ENCODE results near the gene HACE1.
"Not testable (repeated sequence)": the region's sequence is repeated elsewhere in the genome, so short reads cannot be mapped to it uniquely, and the experiment has no call there.

HACE1 gene

DNA sequence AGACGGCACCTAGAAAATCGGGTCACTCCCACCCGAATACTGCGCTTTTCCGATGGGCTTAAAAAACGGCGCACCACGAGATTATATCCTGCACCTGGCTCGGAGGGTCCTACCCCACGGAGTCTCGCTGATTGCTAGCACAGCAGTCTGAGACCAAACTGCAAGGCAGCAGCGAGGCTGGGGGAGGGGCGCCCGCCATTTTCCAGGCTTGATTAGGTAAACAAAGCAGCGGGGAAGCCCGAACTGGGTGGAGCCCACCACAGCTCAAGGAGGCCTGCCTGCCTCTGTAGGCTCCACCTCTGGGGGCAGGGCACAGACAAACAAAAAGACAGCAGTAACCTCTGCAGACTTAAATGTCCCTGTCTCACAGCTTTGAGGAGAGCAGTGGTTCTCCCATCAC, 122.2 kb downstream of the HACE1 start:
- not testable (repeated sequence) for DNase-seq (ENCODE audit: low read depth)

DNA sequence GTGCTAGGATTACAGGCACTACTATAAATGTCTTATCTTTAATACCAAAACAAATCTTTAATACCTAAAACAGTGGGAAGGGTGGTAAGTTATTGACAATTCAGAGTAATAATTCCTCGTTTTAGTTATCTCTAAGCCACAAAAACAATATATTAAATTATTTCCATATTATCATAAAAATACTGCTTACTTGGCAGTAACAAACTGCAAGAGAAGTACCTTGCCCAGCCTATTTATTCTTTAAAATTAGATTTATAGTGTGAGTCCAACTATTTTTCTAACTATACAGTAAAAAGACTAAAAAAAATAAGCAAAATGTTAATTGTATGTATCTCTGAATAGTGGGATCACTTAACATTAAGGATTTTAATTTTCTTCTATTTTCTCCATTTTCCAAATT, 123.2 kb downstream of the HACE1 start:
- no peak for DNase-seq (ENCODE audit: low read depth)

DNA sequence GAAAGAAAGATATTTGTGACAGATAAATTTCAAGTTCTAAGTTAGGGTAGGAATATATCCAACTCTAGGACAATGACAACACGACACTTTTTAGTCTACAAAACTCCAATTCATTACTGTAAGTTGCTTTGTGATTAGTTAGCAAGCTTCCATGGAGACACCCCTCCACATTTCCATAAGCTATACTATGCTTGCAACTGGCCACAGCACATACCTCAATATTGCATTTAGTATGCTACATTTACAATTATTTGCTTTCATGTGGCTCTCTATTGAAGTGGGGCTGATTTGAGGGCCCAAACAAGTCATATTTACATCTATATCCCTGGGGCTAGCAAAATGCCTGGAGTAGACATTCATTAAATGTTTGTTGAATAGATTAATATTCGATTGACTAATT, 129.3 kb downstream of the HACE1 start:
- DNase-seq (ENCODE audit: low read depth), result no peak

DNA sequence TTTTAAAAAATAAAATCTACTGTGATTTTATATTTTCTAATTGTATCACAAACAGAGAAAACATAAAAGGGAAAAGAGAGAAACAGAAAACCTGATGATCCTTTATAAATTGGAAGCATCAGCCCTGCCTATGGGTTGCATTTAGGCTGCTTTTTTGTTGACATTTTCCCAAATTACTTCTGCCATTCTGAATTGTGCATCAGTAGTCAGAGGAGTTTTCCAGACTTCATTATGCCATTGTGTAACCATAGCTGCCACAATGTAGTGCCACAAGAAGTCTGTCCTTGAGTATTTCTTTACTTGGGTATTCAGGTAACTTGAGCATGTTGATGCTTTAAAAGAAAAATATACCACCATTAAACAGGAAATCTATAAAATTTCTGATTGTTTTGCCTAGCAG, 130.3 kb downstream of the HACE1 start:
- DNase-seq (ENCODE audit: low read depth), result no peak

DNA sequence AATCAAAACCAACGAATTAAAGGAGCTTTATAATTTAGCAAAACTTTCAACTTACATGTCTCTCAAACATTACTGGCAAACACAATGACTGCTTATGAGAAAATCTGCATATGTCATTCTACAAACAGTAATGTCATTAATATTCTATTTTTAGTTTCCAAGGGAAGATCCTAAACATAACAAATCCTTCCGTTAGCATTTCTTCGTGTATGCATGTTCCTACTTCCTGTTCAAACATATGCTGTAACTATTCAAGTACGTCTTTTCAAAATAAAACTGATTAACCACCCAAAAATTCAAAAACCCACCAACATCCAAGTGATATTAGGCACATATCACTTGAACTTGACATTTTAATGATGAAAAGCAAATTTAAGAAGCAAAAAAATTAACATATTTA, 131.3 kb downstream of the HACE1 start:
- no peak for DNase-seq (ENCODE audit: low read depth)

DNA sequence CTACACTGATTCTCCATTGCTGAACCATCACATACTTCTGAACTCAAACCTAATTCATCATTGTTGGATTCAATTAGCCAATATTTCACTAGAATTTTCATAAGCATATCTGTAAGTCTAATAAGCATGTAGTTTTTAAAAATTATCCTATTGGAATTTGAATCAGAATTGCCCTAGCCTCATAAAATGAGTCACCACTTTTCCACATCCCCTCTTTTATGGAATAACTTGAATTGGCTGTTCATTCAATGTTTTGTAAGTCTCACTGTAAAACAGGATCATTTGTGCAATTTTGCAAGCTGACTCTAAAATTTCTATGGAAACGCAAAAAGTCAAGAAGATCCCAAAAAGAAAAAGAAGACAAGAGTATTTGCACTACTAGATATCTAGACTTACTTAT, 141.0 kb downstream of the HACE1 start:
- no peak for DNase-seq (ENCODE audit: low read depth)

DNA sequence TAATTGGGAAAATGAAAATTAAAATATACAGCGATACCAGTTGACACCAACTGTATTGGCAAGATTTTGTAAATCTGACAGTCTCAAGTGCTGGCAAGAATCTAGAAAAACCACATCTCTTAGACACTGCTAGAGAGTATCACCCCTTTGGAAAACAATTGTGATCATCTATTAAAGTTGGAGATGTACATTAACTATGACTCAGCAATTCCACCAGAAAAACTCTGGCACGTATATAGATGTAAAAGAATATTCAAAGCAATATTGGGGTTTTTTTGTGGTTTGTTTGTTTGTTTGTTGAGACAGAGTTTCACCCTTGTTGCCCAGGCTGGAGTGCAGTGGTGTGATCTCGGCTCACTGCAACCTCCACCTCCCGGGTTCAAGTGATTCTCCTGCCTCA, 142.9 kb downstream of the HACE1 start:
- DNase-seq (ENCODE audit: low read depth), result no peak

DNA sequence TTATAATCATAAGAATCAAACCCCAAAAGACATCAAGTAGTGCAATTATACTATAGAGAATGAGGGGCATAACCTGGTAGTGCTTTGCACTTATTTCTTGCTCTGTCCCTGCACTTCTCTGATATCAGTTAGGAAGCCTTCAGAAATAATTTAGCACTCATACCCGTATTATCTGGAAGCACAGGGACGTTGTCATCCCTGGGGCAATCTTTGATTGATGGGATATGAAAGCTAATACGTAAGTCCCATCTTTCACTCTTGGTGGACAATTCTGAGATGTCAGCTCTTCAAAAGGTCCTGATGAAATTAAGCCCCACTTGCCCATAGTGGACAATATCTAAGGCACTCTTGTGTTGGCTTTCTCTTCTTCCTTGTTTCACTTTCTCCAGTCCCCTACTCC, 144.9 kb downstream of the HACE1 start:
- DNase-seq (ENCODE audit: low read depth), result no peak

DNA sequence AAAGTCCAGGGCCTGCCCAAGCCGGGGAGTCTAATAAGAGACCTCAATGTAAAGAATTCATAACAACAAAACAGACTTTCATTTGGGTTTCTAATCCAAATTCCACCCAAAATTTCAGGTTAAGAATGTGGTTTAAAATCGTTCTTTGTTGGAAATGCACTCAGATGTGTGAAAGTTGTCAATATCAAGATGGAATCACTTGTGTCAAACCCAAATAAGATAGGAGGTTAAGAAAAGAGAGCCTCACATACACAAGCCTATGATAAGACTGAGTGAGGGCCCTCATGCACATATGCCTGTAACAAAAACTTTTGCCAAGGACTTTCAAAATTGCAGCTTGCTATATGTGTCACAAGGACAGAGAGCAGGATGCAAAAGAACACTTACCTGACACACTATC, 145.7 kb downstream of the HACE1 start:
- DNase-seq (ENCODE audit: low read depth), result no peak

DNA sequence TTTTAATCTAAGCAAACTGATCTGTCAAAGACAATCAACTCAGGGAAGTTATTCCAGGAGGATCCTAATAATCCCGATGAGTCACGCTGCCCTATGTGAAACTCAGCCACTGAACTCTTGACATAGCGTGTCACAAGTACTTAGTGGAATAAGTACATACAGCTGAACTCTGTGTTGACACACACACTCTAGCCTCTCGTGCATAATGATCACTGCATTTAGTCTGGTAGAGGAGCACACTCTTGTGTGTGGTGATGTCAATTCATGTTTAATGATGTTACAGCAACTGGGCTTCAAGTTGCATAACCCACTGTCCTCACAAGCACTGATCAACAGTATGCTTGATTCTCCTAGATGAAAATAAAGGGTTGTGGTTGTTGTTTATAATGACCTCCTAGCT, 148.3 kb downstream of the HACE1 start:
- DNase-seq (ENCODE audit: low read depth), result no peak

DNA sequence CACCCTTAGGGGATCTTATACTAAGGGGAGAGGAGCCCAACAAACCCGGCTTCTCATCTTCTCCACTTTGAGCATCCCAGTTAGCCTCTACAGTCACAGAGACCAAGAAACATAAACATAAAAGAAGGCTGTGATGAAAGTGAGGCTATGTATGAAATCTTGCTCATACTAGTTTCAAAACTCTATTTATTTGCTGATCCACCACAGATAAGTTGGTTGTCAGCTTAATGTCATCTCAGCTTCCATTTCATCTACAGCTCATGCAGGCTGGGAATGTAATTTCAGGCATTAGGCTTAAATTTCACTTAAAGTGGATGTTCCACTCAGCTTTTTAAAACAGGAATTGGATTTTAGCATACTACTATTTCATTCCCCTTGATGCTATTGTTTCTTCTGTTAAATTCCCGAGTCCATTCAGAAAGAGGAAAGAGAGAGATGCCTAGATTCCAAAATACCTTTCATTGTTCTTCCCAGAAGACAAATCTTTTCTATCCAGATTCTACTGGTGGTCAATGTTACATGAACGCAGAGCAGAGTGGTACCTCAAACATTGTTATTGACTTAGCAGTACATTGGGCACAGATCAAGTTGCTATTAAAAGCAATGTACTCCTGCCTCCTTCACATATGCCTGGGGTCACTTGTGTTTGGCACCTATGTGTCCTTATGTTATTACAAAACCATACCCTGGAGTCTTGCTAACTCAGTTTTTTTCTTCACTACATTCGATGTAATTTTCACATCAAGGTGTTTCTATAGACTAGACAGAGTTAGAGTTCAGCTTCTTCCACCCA, 149.0 kb downstream of the HACE1 start:
- no peak for DNase-seq (ENCODE audit: low read depth)

DNA sequence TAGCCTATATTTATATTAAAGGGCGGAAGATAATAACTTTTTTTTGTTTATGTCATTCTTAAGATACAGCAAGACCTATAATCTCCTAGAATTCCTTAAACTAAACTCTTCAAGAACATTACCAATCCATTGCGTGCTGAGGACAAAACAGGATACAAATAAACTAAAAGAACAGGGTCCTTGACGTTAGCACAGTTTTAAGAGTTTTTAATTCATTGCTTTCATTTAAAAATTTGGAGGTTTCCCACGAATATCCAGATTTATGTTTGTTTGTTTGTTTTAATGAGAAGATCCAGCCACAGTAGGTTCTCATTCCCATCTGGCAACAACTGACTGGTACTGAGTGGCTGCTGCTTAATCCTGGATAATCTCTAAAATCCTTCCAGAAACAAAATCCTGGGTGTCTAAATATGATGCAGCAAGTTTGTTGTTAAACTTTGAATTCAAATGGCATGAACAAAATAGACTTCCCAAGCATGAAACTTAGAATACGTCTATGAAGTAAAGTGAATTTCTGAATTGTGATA, 153.7 kb downstream of the HACE1 start:
- no peak for DNase-seq (ENCODE audit: low read depth)

DNA sequence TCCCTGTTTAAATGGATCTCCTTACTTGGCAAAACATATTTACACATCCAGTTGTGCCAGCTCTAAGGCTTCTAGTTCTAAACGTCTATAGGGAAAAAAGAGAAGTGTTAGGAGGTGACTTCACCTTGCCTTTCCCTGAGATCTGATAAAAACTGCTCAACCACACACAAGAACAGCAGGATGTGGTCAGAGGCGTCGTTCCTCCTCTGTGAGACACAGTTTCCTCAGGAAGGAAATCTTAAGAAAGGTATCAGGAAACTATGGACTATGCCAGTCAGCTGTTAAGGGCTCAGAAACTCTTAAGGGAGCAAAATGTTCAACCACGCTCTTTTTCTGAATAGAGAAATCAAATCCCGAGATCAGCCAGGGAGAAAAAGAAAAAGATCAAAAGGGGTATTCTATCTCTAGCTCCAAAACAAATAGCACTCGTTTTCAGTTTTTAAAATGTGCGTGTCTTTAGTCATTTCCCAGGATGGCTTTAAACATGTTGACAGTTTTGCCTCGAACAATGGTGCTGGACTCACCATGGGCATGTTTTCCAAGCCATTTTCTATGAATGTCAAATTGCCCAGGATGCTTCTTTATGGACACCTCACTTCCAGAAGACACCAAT, 154.5 kb downstream of the HACE1 start:
- DNase-seq (ENCODE audit: low read depth), result peak; percentile 17

DNA sequence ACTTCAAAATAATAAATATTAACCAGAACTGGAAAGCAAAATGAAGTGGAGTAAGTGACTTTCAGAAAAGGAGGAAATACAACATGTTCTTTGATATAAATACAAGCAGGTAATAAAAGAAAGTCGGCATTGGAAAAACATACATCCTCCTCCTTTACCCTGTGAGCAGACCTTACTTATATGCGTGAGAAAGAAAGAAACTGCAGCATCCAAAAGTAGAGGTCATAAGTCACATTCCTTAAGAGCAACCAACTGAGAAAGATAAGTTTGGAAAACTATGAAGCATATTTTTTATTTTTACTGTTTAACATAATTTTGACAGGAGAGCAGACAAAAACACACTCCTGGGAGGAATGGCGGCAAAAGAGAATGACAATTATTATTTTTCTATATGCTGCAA, 155.5 kb downstream of the HACE1 start:
- no peak for DNase-seq (ENCODE audit: low read depth)

DNA sequence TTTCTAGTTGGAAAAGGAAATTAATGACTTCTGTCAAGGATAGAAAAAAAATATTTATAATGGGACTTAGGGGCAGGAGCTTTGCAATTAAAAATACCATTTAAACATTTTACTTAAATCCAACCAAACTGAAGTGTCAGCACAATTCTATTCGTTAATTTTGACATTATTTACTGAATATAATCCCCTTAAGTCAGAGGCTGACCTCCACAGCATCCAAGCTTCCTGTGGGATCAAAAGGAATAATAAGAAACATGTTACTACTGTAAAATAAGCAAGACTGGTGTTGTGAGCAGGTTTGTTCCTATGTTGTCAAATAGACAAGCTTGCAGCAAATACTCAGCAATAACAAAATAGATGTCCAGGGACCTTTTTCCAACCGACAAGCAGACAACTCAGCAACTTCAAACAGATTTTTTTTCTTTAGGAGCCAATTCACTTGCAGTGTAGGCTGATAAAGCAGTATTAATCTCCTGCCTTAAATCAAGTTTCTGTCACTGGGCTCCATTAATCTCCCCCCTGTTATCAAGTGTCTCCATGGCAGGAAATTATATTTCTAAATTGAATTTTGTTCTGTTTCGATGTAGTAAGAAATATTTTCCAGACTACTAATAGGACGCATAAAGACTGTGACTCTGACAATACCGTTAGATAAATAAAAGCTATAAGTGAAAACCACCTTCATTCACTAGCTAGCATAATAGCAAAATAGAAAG, 157.4 kb downstream of the HACE1 start:
- no peak for DNase-seq (ENCODE audit: low read depth)

DNA sequence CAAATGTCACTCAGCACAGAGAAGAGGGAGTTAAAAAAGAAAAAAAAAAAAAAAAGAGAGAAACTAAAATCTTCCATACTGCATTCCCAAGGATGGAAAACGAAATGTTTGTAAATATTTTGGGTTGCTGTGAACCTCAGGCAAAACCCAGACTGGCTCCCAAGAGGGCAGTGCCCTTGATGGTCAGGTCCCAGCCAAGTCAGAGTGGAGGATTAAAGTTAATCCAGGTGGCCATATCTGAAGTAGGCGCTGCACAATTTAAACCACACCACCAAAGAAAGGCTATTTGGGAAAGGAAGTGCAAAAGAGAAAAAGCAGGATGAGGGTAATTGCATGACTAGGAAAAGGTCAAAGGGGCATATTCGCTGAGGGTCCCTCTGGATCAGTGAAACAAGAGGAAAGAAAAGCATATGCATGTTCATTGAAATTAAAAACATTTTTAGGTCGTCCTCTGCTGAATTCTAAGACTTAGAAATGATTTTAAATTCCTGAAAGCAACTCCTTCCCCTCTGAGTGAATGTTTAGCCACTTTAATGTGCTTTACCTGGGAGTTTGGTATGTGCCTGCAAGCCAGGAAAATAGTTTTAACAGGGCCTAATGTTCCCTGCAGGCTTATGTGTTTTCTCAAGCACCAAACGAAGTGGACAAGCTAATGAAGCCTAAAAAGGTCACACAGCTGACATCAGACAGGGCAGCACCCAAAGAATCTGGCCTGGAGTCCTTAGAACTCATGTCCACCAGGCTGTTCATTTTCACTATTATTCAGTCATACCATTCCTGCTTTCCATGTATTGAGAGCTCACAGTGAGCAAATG, 159.1 kb downstream of the HACE1 start:
- no peak for DNase-seq (ENCODE audit: low read depth)

DNA sequence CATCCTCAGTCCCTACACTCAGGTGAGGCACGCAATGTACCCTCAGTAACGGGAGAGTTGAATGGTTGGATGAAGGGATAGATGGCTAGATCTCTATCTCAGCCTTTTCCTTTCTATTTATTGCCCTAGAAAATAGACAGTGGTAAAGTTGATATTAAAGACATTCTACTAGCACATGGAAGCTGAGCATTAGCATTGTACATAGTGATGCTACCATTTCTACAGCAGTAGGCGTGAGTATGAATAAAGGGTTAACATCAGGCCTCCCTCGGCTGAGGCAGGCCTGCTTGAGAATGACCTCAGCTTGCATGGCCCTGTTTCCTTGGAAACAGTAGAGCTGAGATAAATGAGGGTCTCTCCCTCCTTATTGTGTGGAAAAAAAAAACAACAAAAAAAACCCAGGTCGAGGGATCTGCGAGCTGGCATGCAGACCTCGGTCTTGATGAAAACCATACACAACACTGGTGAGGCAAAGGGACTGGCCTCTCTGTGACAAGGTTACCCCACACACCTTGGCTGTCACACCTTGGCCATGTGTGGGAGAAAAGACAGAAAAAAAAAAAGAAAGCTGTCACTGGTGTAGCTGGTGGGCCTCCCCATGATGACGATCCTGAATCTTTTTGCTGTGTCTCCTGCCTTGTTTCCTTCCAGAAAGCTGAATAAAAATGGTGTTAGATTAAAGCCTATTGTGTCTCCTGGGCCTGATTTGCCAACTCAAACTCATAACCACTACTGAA, 160.0 kb downstream of the HACE1 start:
- no peak for DNase-seq (ENCODE audit: low read depth)

DNA sequence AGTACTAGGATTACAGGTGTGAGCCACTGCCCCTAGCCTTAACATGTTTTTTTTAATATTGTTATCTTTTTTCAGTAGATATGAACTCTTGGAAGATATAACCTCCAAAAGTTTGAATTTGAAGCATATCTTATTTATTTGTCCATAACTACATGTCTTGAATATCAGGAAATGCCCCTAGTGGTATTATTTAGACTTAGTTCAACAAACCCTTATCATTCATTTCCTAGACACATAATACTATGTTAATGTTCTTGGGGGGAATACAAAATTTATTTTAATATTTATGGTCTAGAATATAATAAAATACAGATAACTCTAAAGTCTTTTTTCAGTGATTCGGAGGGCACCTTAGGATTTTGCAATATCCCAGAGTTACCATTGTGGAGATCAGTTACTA, 160.7 kb downstream of the HACE1 start:
- no peak for DNase-seq (ENCODE audit: low read depth)

DNA sequence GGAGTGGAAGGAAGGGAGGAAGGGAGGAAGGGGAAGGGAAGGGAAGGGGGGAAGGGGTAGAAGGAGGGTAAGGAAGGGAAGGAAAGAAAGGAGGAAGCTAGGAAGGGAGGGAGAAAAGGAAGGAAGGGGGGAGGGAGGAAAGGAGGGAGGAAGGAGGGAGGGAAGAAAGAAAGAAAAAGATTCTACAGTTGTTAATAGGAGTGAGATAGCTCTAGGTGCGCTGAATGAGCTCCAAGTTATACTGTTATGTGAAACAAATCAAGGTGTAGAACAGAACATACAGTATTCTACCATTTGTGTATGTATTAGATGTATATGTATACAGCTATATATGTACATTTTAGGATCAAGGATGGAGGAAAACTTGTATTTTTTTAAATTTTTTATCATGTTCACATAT, 167.7 kb downstream of the HACE1 start:
- no peak for DNase-seq (ENCODE audit: low read depth)

DNA sequence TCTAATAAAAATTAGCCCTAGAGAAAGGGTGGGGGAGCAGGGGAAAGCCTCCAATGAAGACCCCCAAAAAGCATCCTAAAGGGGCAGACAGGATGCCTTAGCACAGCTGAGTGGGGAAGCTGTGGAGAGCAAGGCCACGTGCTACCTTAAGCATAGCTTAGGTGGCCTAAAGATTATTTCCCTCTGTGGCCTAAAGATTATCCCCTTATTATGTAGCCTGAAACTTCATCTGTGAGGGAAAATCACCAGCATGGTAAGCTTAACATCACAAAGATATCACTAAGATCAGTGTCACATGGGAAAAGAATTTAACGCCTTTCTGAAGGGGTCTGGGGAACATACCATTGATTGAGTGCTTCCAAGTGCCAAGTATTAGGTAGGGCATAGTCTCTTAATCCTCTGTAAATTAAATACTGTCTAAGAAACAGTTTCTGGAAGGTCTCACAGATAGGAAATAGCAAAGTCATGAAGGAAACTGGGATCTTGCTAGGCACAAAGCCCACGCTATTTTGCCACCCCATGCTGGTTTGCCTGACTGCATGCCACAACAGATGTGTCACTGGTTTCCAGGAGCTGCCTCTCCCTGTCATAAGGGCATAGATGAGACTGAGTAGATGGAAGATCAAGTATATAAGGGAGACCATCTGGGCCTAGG, 170.0 kb downstream of the HACE1 start:
- DNase-seq (ENCODE audit: low read depth), result no peak

Data from CMK (cell line).